Nephron (organoid): Measurements from ENCODE around the gene PEX6.

Source experiments
- H3K27ac Mint-ChIP-seq, 3 experiments: 2 replicates each; pipeline ENCODE4 v1.8.0; 2020; ENCODE audit warnings: mixed read lengths in 3 of 3, mild to moderate bottlenecking in 2 of 3, moderate library complexity in 1 of 3
- H3K27me3 Mint-ChIP-seq: 2 replicates; pipeline ENCODE4 v1.8.0; 2021; ENCODE audit warnings: low read depth, mild to moderate bottlenecking, moderate library complexity, mixed read lengths
- H3K36me3 Mint-ChIP-seq: 2 replicates; pipeline ENCODE4 v1.8.0; 2020; ENCODE audit warnings: low read depth, mixed read lengths
- H3K4me1 Mint-ChIP-seq: 2 replicates; pipeline ENCODE4 v1.8.0; 2020; ENCODE audit warnings: mixed read lengths
- H3K4me3 Mint-ChIP-seq, 3 experiments: 2 replicates each; pipeline ENCODE4 v1.8.0; 2020; ENCODE audit warnings: mild to moderate bottlenecking in 3 of 3, mixed read lengths in 3 of 3, moderate library complexity in 2 of 3
- H3K9me3 Mint-ChIP-seq: 2 replicates; pipeline ENCODE4 v1.8.0; 2020; ENCODE audit warnings: mixed read lengths
- CTCF ChIP-seq, 3 experiments: fragments of 200-600 bp; sonication (generic); IDR thresholded peaks; one replicate each; pipeline ENCODE4 v1.5.0; 2021; ENCODE audit warnings: antibody characterized with exemption in 3 of 3; ENCODE audit not compliant: unreplicated experiment in 3 of 3

PEX6 gene

GRCh38 chr6:42973926-42974325, 5.1 kb downstream of the PEX6 start:
- Mint-ChIP-seq H3K9me3 (no peaks in the 10 kb centered on the region), H3K36me3 (peaks cover 17% of the 10 kb centered on the region), H3K4me3 (no peak overlapping the region), H3K27ac (no peak overlapping the region), H3K4me1 (peaks cover 11% of the 10 kb centered on the region), H3K27me3 (no peaks in the 10 kb centered on the region)
- TF ChIP-seq CTCF (IDR thresholded peaks at IDR 0.05; ENCODE audit: unreplicated experiment in 3 of 3), result no peak

- H3K4me3 Mint-ChIP-seq, result no peak overlapping the region
- peaks cover 15% of the 10 kb centered on the region for H3K36me3 Mint-ChIP-seq
- no peak overlapping the region for H3K27ac Mint-ChIP-seq
- peaks cover 3% of the 10 kb centered on the region for H3K4me1 Mint-ChIP-seq
- H3K9me3 Mint-ChIP-seq, result no peaks in the 10 kb centered on the region
- TF ChIP-seq CTCF (IDR thresholded peaks at IDR 0.05; ENCODE audit: unreplicated experiment in 3 of 3), result no peak
- H3K27me3 Mint-ChIP-seq, result no peaks in the 10 kb centered on the region
These were observed 7.1 kb downstream of the PEX6 start for GRCh38 chr6:42971746-42972327.

- Mint-ChIP-seq H3K4me3 (no peak overlapping the region), H3K36me3 (peaks cover 17% of the 10 kb centered on the region), H3K4me1 (no peaks in the 10 kb centered on the region), H3K27me3 (no peaks in the 10 kb centered on the region), H3K27ac (no peak overlapping the region), H3K9me3 (no peaks in the 10 kb centered on the region)
- no peak for TF ChIP-seq CTCF (IDR thresholded peaks at IDR 0.05; ENCODE audit: unreplicated experiment in 3 of 3)
These were observed 7.9 kb downstream of the PEX6 start for GRCh38 chr6:42970871-42971612.

GRCh38 chr6:42969934-42970333, 9.0 kb downstream of the PEX6 start:
- TF ChIP-seq CTCF (IDR thresholded peaks at IDR 0.05; ENCODE audit: unreplicated experiment in 3 of 3), result no peak
- no peak overlapping the region for H3K4me3 Mint-ChIP-seq
- no peaks in the 10 kb centered on the region for H3K4me1 Mint-ChIP-seq
- H3K27me3 Mint-ChIP-seq, result no peaks in the 10 kb centered on the region
- H3K27ac Mint-ChIP-seq, result no peak overlapping the region
- H3K9me3 Mint-ChIP-seq, result no peaks in the 10 kb centered on the region
- peaks cover 18% of the 10 kb centered on the region for H3K36me3 Mint-ChIP-seq

- H3K27ac Mint-ChIP-seq, result no peak overlapping the region
- peaks cover 23% of the 10 kb centered on the region for H3K36me3 Mint-ChIP-seq
- no peaks in the 10 kb centered on the region for H3K27me3 Mint-ChIP-seq
- H3K9me3 Mint-ChIP-seq, result no peaks in the 10 kb centered on the region
- H3K4me1 Mint-ChIP-seq, result no peaks in the 10 kb centered on the region
- TF ChIP-seq CTCF (IDR thresholded peaks at IDR 0.05; ENCODE audit: unreplicated experiment in 3 of 3), result no peak
- H3K4me3 Mint-ChIP-seq, result no peak overlapping the region
These were observed 9.6 kb downstream of the PEX6 start for GRCh38 chr6:42969431-42969830.

GRCh38 chr6:42968783-42969182, 10.2 kb downstream of the PEX6 start:
- Mint-ChIP-seq H3K9me3 (no peaks in the 10 kb centered on the region), H3K27me3 (no peaks in the 10 kb centered on the region), H3K36me3 (peaks cover 20% of the 10 kb centered on the region), H3K27ac (no peak overlapping the region), H3K4me3 (no peak overlapping the region), H3K4me1 (no peaks in the 10 kb centered on the region)
- no peak for TF ChIP-seq CTCF (IDR thresholded peaks at IDR 0.05; ENCODE audit: unreplicated experiment in 3 of 3)
